ENCODE results near the gene PMM2. TPM values are rescaled to one million over a fixed set of nuclear protein-coding genes. Genes with fewer than 3 reads are reported as not detected.

Gene PMM2
- total and polyA plus RNA-seq, 9 of the 15 experiments (the other 6 are each of a cell fraction or from before 2014, with no cell fraction given): 5.6 to 42.7 (median 25.9) TPM

DNA sequence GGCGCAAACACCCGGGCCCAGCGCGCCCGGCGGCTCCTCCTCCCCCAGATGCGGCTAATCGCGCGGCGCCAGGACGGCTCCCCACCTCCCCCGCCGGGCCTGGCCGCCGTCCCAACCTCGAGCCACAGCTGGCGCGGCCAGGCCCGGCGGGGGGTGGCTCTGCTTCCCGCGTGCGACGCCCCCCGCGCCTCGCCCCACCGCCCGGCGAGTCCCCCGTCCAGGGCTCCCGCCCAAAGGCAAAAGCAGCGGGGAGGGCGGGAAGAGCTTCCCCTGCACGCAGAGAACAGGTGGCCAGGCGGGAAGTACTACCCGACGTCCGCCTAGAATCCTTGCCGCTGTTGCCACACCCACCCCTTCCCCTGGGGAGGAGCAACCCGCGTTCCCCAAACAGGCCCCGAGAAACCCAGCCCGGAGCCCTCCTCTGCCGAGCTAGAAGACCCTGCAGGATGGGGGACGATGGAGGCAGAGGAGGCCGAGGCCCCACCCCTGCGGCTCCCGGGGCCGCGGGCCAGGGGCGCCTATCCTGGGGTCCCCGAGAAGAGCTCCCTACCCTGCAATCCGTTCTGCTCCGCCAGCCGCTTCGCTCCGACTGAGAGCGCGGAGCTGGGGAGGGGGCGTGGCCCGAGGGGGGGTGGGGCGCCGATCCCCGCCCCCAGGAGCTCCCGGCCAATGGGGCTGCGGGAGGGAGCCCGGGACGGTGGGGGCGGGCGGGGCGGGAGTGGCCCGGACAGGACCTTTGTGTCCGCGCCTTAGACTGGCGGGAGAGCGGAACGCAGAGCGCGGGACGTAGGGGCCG is 71.0 kb downstream of the PMM2 start, which contains the start of gene CARHSP1 (continued):
- TF ChIP-seq BHLHE40 (IDR thresholded peaks at IDR 0.05; ENCODE audit: low read length): no peak
- no peak for TF ChIP-seq ZBTB1 (CRISPR knock-in tag; IDR thresholded peaks at IDR 0.05; ENCODE audit: borderline replicate concordance, low read depth)
- TF ChIP-seq MEF2A (IDR thresholded peaks at IDR 0.05; ENCODE audit: control insufficient read depth, low read depth, low read length): no peak
- TF ChIP-seq KDM5B (IDR thresholded peaks at IDR 0.05; ENCODE audit: insufficient replicate concordance, low read depth, low read length): peak; percentile 62
- TF ChIP-seq RFX5 (IDR thresholded peaks at IDR 0.05; ENCODE audit: low read depth, low read length): no peak
- TF ChIP-seq, protein P1, sequence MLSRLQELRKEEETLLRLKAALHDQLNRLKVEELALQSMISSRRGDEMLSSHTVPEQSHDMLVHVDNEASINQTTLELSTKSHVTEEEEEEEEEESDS (CRISPR knock-in tag; IDR thresholded peaks at IDR 0.05): no peak
- no peak for TF ChIP-seq BRCA1 (IDR thresholded peaks at IDR 0.05)
- TF ChIP-seq BRCA1 (CRISPR knock-in tag; IDR thresholded peaks at IDR 0.05): 0 out of 2 replicates have a peak, but pooled peaks have one; percentile 68
- TF ChIP-seq CBX3 (IDR thresholded peaks at IDR 0.05; ENCODE audit: borderline replicate concordance in 1 of 2, low read length in 2 of 2): peak in 1 of 2 experiments; percentile 42; a peak in 1 of 3 replicates
- TF ChIP-seq, protein P2, sequence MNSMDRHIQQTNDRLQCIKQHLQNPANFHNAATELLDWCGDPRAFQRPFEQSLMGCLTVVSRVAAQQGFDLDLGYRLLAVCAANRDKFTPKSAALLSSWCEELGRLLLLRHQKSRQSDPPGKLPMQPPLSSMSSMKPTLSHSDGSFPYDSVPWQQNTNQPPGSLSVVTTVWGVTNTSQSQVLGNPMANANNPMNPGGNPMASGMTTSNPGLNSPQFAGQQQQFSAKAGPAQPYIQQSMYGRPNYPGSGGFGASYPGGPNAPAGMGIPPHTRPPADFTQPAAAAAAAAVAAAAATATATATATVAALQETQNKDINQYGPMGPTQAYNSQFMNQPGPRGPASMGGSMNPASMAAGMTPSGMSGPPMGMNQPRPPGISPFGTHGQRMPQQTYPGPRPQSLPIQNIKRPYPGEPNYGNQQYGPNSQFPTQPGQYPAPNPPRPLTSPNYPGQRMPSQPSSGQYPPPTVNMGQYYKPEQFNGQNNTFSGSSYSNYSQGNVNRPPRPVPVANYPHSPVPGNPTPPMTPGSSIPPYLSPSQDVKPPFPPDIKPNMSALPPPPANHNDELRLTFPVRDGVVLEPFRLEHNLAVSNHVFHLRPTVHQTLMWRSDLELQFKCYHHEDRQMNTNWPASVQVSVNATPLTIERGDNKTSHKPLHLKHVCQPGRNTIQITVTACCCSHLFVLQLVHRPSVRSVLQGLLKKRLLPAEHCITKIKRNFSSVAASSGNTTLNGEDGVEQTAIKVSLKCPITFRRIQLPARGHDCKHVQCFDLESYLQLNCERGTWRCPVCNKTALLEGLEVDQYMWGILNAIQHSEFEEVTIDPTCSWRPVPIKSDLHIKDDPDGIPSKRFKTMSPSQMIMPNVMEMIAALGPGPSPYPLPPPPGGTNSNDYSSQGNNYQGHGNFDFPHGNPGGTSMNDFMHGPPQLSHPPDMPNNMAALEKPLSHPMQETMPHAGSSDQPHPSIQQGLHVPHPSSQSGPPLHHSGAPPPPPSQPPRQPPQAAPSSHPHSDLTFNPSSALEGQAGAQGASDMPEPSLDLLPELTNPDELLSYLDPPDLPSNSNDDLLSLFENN (IDR thresholded peaks at IDR 0.05; ENCODE audit: low read depth in 2 of 2, low read length in 2 of 2): peak in 1 of 2 experiments; percentile 87; a peak in 2 of 4 replicates
- no peak for TF ChIP-seq FOXP1 (CRISPR knock-in tag; IDR thresholded peaks at IDR 0.05)
- no peak for TF ChIP-seq TFAM (CRISPR knock-in tag; conservative IDR thresholded peaks at IDR 0.05)
- TF ChIP-seq ETV6 (IDR thresholded peaks at IDR 0.05; ENCODE audit: borderline replicate concordance in 1 of 2, low read depth in 2 of 2, low read length in 1 of 2): 0 out of 4 replicates have a peak, but pooled peaks of 1 of the 2 experiments have one; percentile 20
- no peak; the same call in 1 of the 2 replicates for TF ChIP-seq ETV6 (CRISPR knock-in tag; IDR thresholded peaks at IDR 0.05; ENCODE audit: borderline replicate concordance)
- peak in 1 of 3 experiments; percentile 53 for TF ChIP-seq YY1 (IDR thresholded peaks at IDR 0.05; ENCODE audit: borderline replicate concordance in 1 of 3, control insufficient read depth in 1 of 3, extremely low read depth in 1 of 3, insufficient read depth in 3 of 3, insufficient read length in 1 of 3, insufficient replicate concordance in 2 of 3, low read depth in 1 of 3, low read length in 2 of 3)
- TF ChIP-seq ZNF79 (CRISPR knock-in tag; IDR thresholded peaks at IDR 0.05; ENCODE audit: low read depth): no peak
- no peak for TF ChIP-seq EZH2 (IDR thresholded peaks at IDR 0.05; ENCODE audit: borderline replicate concordance, low read depth, low read length)
- no peak for TF ChIP-seq ZNF12 (CRISPR knock-in tag; IDR thresholded peaks at IDR 0.05)
- peak; percentile 32; the same call in 1 of the 2 replicates for TF ChIP-seq MXI1 (IDR thresholded peaks at IDR 0.05; ENCODE audit: low read depth, low read length)
- no peak for TF ChIP-seq IFI16 (CRISPR knock-in tag; IDR thresholded peaks at IDR 0.05)
- no peak for TF ChIP-seq PYGO2 (tag; IDR thresholded peaks at IDR 0.05)
- peak; percentile 98 for TF ChIP-seq PCBP1 (IDR thresholded peaks at IDR 0.05; ENCODE audit: low read depth, low read length, poor library complexity, severe bottlenecking)
- TF ChIP-seq SMARCC2 (IDR thresholded peaks at IDR 0.05; ENCODE audit: low read depth): no peak; the same call in 1 of the 2 replicates
- TF ChIP-seq HDAC3 (IDR thresholded peaks at IDR 0.05; ENCODE audit: borderline replicate concordance, partially characterized antibody): no peak

Measured in K562 (cell line).